Breast epithelium (tissue), 3 donors: Measurements from ENCODE around the gene OPTN.

Source experiments
- CTCF ChIP-seq, 3 donors: fragments of 450-650 bp; IDR thresholded peaks; one replicate each; pipeline ENCODE4 v1.5.1; 2016 to 2017; ENCODE audit warnings: antibody characterized with exemption in 3 of 3, mild to moderate bottlenecking in 3 of 3, moderate library complexity in 3 of 3
- POLR2A ChIP-seq: fragments of 450-650 bp; IDR thresholded peaks from one replicate; pipeline ENCODE4 v1.6.1; 2016; ENCODE audit warnings: antibody characterized with exemption, mild to moderate bottlenecking, moderate library complexity
- POLR2AphosphoS5 ChIP-seq, 3 donors: sonication (generic); formaldehyde crosslinking; IDR thresholded peaks; one replicate each; pipeline ENCODE4 v1.6.1; 2017; ENCODE audit warnings: antibody characterized with exemption in 3 of 3

- TF ChIP-seq CTCF (IDR thresholded peaks at IDR 0.05) = no peak
- TF ChIP-seq POLR2A = no peak
- no peak for TF ChIP-seq POLR2AphosphoS5 (IDR thresholded peaks at IDR 0.05)
These were observed 61.9 kb downstream of the OPTN start for GRCh38 chr10:13161857-13162271.
